Ishikawa (cell line): ENCODE measurements around the gene BMPR1B.

Experiments used
- CEBPB ChIP-seq: IDR thresholded peaks from 2 replicates; pipeline ENCODE4 v1.6.1; 2012
- CREB1 ChIP-seq: IDR thresholded peaks from 2 replicates; pipeline ENCODE4 v1.6.1; 2012; ENCODE audit warnings: low read depth
- EGR1 ChIP-seq: IDR thresholded peaks from 2 replicates; pipeline ENCODE4 v1.6.1; 2012
- EP300 ChIP-seq: IDR thresholded peaks from 2 replicates; pipeline ENCODE4 v1.6.1; 2012; ENCODE audit warnings: borderline replicate concordance
- FOXM1 ChIP-seq: IDR thresholded peaks from 2 replicates; pipeline ENCODE4 v1.6.1; 2012; ENCODE audit warnings: low read depth, borderline replicate concordance
- MAX ChIP-seq: IDR thresholded peaks from 2 replicates; pipeline ENCODE4 v1.6.1; 2012
- NFIC ChIP-seq: IDR thresholded peaks from 2 replicates; pipeline ENCODE4 v1.6.1; 2012
- RAD21 ChIP-seq: IDR thresholded peaks from 2 replicates; pipeline ENCODE4 v1.6.1; 2012; ENCODE audit warnings: low read depth
- REST ChIP-seq: IDR thresholded peaks from 2 replicates; pipeline ENCODE4 v1.6.1; 2012; ENCODE audit warnings: low read depth, mild to moderate bottlenecking
- TAF1 ChIP-seq: IDR thresholded peaks from 2 replicates; pipeline ENCODE4 v1.6.1; 2012; ENCODE audit warnings: low read depth, mild to moderate bottlenecking
- TCF12 ChIP-seq: IDR thresholded peaks from 2 replicates; pipeline ENCODE4 v1.6.1; 2012; ENCODE audit warnings: low read depth
- TEAD4 ChIP-seq: IDR thresholded peaks from 2 replicates; pipeline ENCODE4 v1.6.1; 2012
- USF1 ChIP-seq: IDR thresholded peaks from 2 replicates; pipeline ENCODE4 v1.6.1; 2012
- YY1 ChIP-seq: IDR thresholded peaks from 2 replicates; pipeline ENCODE4 v1.6.1; 2012; ENCODE audit warnings: low read depth
- ZBTB7A ChIP-seq: IDR thresholded peaks from 2 replicates; pipeline ENCODE4 v1.6.1; 2012; ENCODE audit warnings: low read depth

Gene BMPR1B

GRCh38 chr4:95191537-95191936, 433.8 kb downstream of the BMPR1B start:
- TF ChIP-seq TAF1, result no peak
- TF ChIP-seq MAX, result no peak
- no peak for TF ChIP-seq TEAD4
- no peak for TF ChIP-seq REST
- TF ChIP-seq EGR1, result no peak
- no peak for TF ChIP-seq FOXM1

- TF ChIP-seq YY1, result no peak
- no peak for TF ChIP-seq TEAD4
- no peak for TF ChIP-seq NFIC
- TF ChIP-seq TAF1, result no peak
Observed at GRCh38 chr4:95193391-95194224, 435.9 kb downstream of the BMPR1B start.

GRCh38 chr4:95197353-95197752, 439.6 kb downstream of the BMPR1B start:
- no peak for TF ChIP-seq TEAD4
- no peak for TF ChIP-seq RAD21
- TF ChIP-seq ZBTB7A, result no peak
- TF ChIP-seq EP300, result no peak

- TF ChIP-seq FOXM1 (no peak), TAF1 (no peak), TCF12 (no peak), RAD21 (no peak), CREB1 (no peak), CEBPB (no peak), TEAD4 (no peak), REST (no peak), NFIC (no peak), USF1 (no peak), ZBTB7A (no peak), MAX (no peak), EGR1 (no peak)
Observed at GRCh38 chr4:95198961-95199360, 441.2 kb downstream of the BMPR1B start.

GRCh38 chr4:95204267-95204844, 446.6 kb downstream of the BMPR1B start:
- TF ChIP-seq TAF1 (no peak), CEBPB (no peak), ZBTB7A (no peak), TCF12 (no peak), CREB1 (no peak), MAX (no peak), YY1 (no peak), NFIC (no peak), FOXM1 (no peak), EGR1 (no peak)

GRCh38 chr4:95204873-95205272, 447.1 kb downstream of the BMPR1B start:
- TF ChIP-seq RAD21, result peak; percentile 51
- no peak for TF ChIP-seq REST
